Activated T-helper 17 cell treated with anti-CD3 and anti-CD28 coated beads, Interleukin-2, amount 50 U/mL, for 72 hours (primary cell): ENCODE measurements around the gene ARFGAP2. TPM values are rescaled to one million over a fixed set of nuclear protein-coding genes. Genes with fewer than 3 reads are reported as not detected.
"Not testable (repeated sequence)": the region's sequence is repeated elsewhere in the genome, so short reads cannot be mapped to it uniquely, and the experiment has no call there.

Source experiments
- ATAC-seq: fragments of 150-1000 bp; cut with Tn5 transposase; replicated peaks from 2 replicates; pipeline ENCODE4 v1.10.0; 2021; ENCODE audit warnings: mild to moderate bottlenecking, moderate library complexity
- H3K27ac Mint-ChIP-seq: one replicate; pipeline ENCODE4 v1.8.0; 2022; ENCODE audit warnings: mixed read lengths
- H3K27me3 Mint-ChIP-seq: one replicate; pipeline ENCODE4 v1.8.0; 2022; ENCODE audit warnings: mixed read lengths
- H3K36me3 Mint-ChIP-seq: one replicate; pipeline ENCODE4 v1.8.0; 2022; ENCODE audit warnings: low read depth, mild to moderate bottlenecking, mixed read lengths
- H3K4me1 Mint-ChIP-seq: one replicate; pipeline ENCODE4 v1.8.0; 2022; ENCODE audit warnings: mixed read lengths
- H3K4me3 Mint-ChIP-seq: one replicate; pipeline ENCODE4 v1.8.0; 2022; ENCODE audit warnings: mild to moderate bottlenecking, mixed read lengths
- H3K9me3 Mint-ChIP-seq: one replicate; pipeline ENCODE4 v1.8.0; 2022; ENCODE audit warnings: mixed read lengths
- total RNA-seq, 2 donors: library from RNA; stranded (reverse); gene quantifications; one replicate each; pipeline ENCODE4 v1.2.3, GENCODE V29; 2022

Gene ARFGAP2
- total RNA-seq, 2 donors from 2014 or later: 70.0 to 96.9 TPM

DNA sequence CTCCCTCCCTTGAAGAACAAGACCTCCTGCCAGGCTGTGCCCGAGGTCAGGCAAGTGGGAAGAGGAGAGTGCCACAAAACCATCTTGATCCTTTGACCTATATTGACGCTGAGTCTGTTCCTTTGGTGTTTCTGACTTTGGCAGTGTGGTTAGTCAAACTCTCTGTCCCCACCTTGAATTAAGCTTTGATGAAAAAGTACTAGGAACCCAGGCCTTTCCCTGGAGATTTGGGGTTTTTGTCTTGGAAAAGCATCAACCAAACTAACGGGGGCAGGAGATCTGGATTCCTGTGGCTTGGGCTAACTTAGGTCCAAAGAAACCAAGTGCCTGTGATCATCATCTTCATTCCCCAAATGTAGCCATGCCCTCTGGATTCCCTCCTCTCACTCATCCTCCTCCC lies 40.4 kb downstream of the ARFGAP2 start:
- Mint-ChIP-seq H3K27me3 (no peaks in the 10 kb centered on the region), H3K27ac (peak overlapping the region; percentile 50)

DNA sequence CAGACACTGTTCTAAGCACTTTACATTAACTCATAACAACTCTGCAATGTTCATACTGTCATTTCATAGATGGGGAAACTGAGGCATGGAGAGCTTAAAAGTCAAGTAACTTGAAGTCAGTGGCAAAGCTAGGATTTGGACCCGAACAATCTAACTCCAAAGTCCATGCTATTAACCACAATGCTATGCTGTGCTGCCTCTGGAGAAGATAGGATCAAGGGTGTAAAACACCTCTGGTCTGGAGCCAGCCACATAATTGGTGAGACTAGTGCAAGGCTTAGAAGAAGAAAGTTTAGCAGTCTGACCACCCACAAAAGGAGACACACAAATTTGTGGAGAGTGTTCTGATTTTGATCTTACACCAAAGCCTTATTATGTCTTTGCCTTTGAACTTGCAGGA lies 43.7 kb downstream of the ARFGAP2 start:
- Mint-ChIP-seq H3K4me3 (no peak overlapping the region), H3K36me3 (peaks cover 12% of the 10 kb centered on the region), H3K27me3 (no peaks in the 10 kb centered on the region), H3K4me1 (no peaks in the 10 kb centered on the region), H3K9me3 (no peaks in the 10 kb centered on the region), H3K27ac (no peak overlapping the region)
- ATAC-seq: no peak

More for the DNA sequence above, 40.4 kb downstream of the ARFGAP2 start:
- no peak overlapping the region for H3K4me3 Mint-ChIP-seq
- peaks cover 17% of the 10 kb centered on the region for H3K36me3 Mint-ChIP-seq
- H3K4me1 Mint-ChIP-seq: no peaks in the 10 kb centered on the region
- no peak for ATAC-seq
- no peaks in the 10 kb centered on the region for H3K9me3 Mint-ChIP-seq

DNA sequence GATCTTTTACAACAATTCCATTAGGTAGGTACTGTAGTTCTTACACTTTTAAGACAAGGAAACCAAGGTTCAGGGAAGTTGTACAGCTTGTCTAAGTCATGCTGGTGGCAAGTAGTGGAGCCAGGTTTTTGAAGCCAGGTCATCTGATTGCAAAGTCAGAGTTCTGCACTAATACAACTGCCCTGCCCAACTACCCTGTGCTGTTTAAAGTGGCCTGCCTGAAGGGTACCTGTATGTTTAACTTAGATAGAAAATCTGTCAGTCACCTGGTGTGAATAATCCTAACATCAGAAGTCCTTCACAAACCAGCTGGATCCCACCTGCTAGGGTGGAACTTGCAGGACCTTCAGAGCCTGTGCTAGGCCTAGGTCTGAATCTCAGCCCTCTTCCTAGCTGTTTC lies 44.2 kb downstream of the ARFGAP2 start:
- no peak overlapping the region for H3K4me3 Mint-ChIP-seq
- ATAC-seq: no peak
- no peak overlapping the region for H3K27ac Mint-ChIP-seq
- peaks cover 7% of the 10 kb centered on the region for H3K36me3 Mint-ChIP-seq
- no peaks in the 10 kb centered on the region for H3K9me3 Mint-ChIP-seq
- H3K27me3 Mint-ChIP-seq: no peaks in the 10 kb centered on the region
- no peaks in the 10 kb centered on the region for H3K4me1 Mint-ChIP-seq

DNA sequence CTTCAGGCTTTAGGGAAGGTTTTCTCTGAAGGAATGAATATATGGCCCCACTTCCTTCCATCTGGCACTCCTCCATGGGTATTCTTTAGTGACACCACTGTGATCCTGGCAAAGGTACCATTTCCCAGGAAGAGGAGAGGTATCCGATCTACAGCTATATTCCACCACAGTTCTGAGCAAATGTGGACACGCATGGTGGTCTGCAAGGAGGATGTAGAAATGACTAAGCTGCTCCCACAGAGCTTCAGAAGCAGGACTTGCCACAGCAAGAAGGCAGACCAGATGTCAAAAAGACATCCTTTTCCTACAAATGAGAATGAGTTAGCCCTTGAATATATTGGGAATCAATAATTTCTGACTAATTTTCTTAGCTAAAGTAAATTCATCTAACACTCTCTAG lies 45.5 kb downstream of the ARFGAP2 start:
- no peaks in the 10 kb centered on the region for H3K27me3 Mint-ChIP-seq
- no peaks in the 10 kb centered on the region for H3K9me3 Mint-ChIP-seq
- no peak overlapping the region for H3K4me3 Mint-ChIP-seq
- no peak overlapping the region for H3K27ac Mint-ChIP-seq
- H3K4me1 Mint-ChIP-seq: no peaks in the 10 kb centered on the region
- no peak for ATAC-seq
- no peaks in the 10 kb centered on the region for H3K36me3 Mint-ChIP-seq

DNA sequence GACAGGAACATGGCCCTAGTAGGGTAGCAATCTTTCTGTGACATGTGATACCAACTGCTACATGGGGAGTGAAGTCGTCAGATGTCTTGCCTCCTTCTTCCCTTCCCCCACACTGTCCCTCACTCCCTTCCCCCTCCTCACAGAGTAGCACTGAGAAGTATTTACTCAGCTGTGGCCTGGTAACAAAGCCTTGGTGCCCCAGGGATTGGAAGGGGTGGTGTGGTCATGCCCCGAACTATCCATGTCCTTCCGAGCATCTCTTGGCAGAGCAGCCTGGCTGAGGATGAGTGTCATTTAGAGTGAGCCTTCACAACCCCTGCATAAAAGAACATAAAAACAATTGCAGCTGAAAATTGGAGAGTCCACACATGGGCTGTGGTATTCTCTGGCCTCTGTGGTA lies 46.1 kb downstream of the ARFGAP2 start:
- no peak for ATAC-seq
- H3K4me3 Mint-ChIP-seq: no peak overlapping the region
- H3K36me3 Mint-ChIP-seq: no peaks in the 10 kb centered on the region
- H3K27me3 Mint-ChIP-seq: no peaks in the 10 kb centered on the region
- no peak overlapping the region for H3K27ac Mint-ChIP-seq
- H3K4me1 Mint-ChIP-seq: no peaks in the 10 kb centered on the region
- H3K9me3 Mint-ChIP-seq: no peaks in the 10 kb centered on the region

DNA sequence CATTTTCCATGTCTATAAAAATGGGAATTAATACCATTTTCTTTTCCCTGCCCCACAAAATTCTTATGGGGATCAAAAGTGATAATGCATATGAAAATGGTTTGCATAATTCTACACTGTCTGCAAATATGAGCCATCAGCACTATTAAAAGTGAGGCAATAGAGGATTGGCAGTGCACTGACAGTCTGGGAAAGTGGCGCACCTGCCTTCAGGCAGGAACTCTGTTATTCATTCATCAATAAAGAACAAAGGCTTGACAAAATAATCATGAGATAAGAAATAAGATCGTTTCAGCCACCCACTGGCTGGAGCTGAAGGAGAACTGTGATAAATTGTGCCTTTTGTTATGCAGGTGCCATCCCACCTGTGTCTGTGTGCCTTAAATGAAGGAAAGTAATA lies 49.5 kb downstream of the ARFGAP2 start:
- no peak for ATAC-seq
- Mint-ChIP-seq H3K27ac (no peak overlapping the region), H3K36me3 (no peaks in the 10 kb centered on the region), H3K9me3 (no peaks in the 10 kb centered on the region), H3K4me3 (no peak overlapping the region), H3K4me1 (no peaks in the 10 kb centered on the region), H3K27me3 (no peaks in the 10 kb centered on the region)

DNA sequence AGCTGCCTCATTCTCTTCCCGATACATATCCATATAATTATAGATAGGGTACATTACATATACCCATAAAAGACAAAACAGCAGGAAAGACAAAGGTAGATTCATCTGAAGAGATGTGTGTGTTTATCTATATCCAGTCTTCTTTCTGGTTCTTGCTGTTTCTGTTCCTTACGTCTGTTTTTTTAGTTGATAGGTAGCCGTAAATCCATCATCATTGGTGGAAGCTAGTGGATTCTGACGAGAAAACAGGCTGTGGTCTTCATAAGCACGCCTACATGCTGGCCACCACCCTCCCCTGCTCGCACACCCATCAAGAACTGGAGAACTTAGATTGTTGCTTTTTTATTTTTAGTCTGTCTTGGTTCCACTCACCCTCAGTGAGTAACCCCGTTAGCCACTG lies 51.6 kb downstream of the ARFGAP2 start:
- no peaks in the 10 kb centered on the region for H3K4me1 Mint-ChIP-seq
- H3K9me3 Mint-ChIP-seq: no peaks in the 10 kb centered on the region
- ATAC-seq: no peak
- no peaks in the 10 kb centered on the region for H3K27me3 Mint-ChIP-seq
- H3K36me3 Mint-ChIP-seq: no peaks in the 10 kb centered on the region
- H3K4me3 Mint-ChIP-seq: no peak overlapping the region
- no peak overlapping the region for H3K27ac Mint-ChIP-seq

DNA sequence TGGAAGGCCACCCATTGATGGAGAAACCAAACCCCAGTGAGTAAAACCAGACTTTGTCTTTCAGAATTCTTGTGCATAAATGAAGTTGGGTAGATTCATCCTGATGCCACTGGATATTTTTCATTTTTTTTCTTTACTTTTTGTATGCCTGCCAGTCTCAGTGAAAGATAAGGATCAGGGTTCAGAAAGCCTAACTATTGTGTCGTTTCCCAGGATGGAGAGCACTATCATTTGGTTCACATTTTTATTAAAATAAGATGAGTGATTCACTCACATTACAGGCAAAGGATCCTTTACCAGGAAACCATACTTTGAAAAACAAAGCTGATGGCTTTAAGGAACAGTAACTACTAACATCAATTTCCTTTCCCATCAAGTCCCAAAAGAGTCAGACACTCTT lies 52.0 kb downstream of the ARFGAP2 start:
- H3K27ac Mint-ChIP-seq: no peak overlapping the region
- no peak for ATAC-seq

DNA sequence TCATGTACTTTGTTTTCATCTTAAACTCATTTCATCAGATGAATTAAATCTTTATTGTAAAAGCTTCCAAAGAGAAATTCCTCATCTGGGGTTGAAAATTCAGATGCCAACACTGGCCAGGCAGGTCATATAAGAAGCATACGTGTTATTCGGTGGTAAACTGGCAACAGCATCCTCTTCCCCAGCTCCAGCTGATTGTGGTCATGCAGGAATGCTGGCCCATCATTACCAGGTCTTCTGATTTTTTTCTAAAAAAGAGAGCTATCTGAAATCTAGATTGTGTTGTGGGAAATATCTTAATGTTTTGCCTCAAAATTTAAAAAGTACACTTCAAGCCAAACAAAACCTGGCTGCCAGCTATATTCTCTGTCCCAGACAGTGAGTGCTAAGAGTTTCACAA lies 53.6 kb downstream of the ARFGAP2 start:
- ATAC-seq: no peak
- H3K4me1 Mint-ChIP-seq: no peaks in the 10 kb centered on the region
- no peaks in the 10 kb centered on the region for H3K36me3 Mint-ChIP-seq
- H3K27ac Mint-ChIP-seq: no peak overlapping the region
- no peak overlapping the region for H3K4me3 Mint-ChIP-seq
- H3K27me3 Mint-ChIP-seq: no peaks in the 10 kb centered on the region
- no peaks in the 10 kb centered on the region for H3K9me3 Mint-ChIP-seq

More for the DNA sequence above, 52.0 kb downstream of the ARFGAP2 start:
- no peaks in the 10 kb centered on the region for H3K9me3 Mint-ChIP-seq
- H3K27me3 Mint-ChIP-seq: no peaks in the 10 kb centered on the region
- no peak overlapping the region for H3K4me3 Mint-ChIP-seq
- H3K36me3 Mint-ChIP-seq: no peaks in the 10 kb centered on the region
- H3K4me1 Mint-ChIP-seq: no peaks in the 10 kb centered on the region

DNA sequence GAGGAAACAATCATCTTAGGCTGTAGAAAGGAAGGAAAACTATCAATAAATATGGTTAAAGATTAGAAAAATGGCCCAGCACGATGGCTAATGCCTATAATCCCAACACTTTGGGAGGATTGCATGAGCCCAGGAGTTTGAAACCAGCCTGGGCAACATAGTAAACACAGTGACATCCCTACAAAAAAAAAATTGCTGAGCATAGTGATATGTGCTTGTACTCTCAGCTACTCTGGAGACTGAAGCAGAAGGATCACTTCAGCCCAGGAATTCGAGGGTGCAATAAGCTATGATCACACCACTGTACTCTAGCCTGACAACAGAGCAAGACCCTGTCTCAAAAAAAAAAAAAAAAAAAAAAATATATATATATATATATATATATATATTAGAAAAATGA lies 54.9 kb downstream of the ARFGAP2 start:
- Mint-ChIP-seq H3K4me3 (no peak overlapping the region), H3K9me3 (no peaks in the 10 kb centered on the region), H3K27me3 (no peaks in the 10 kb centered on the region)

DNA sequence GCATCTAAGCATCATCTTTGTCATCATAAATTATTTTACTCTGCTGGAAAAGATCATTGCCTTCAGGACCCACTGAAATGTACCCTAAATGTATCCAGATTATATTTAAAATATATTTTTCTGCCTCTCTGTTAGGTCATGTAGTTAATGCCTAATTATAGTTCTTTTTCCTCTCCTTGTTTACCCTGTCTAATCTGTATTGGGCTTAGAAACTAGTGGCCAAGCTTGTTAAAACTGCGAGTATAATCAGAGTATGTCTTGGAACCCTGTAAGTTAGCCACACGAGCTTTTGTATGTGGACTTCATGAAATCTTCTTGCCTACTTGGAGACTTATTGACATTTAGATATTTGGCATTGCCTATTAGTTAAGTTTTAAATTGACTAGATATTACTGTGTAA lies 55.6 kb downstream of the ARFGAP2 start:
- no peak for ATAC-seq
- Mint-ChIP-seq H3K27ac (no peak overlapping the region), H3K4me1 (no peaks in the 10 kb centered on the region), H3K4me3 (no peak overlapping the region), H3K36me3 (no peaks in the 10 kb centered on the region), H3K27me3 (no peaks in the 10 kb centered on the region), H3K9me3 (no peaks in the 10 kb centered on the region)

More for the DNA sequence above, 54.9 kb downstream of the ARFGAP2 start:
- Mint-ChIP-seq H3K36me3 (no peaks in the 10 kb centered on the region), H3K4me1 (no peaks in the 10 kb centered on the region), H3K27ac (no peak overlapping the region)
- ATAC-seq: no peak

DNA sequence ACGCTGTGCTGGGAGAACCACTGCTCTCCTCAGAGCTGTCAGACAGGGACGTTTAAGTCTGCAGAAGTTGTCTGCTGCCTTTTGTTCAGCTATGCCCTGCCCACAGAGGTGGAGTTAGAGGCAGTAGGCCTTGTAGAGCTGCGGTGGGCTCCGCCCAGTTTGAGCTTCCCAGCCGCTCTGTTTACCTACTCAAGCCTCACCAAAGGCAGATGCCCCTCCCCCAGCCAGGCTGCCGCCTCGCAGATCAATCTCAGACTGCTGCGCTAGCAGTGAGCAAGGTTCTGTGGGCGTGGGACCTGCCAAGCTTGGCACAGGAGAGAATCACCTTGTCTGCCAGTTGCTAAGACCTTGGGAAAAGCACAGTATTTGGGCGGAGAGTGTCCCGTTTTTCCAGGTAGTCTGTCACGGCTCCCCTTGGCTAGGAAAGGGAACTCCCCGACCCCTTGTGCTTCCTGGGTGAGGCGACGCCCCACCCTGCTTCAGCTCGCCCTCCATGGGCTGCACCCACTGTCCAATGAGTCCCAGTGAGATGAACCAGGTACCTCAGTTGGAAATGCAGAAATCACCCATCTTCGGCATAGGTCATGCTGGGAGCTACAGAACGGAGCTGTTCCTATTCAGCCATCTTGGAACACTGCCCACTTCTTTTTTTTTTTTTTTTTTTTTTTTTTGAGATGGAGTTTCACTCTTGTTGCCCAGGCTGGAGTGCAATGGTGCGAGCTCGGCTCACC lies 57.6 kb downstream of the ARFGAP2 start:
- H3K4me1 Mint-ChIP-seq, H3K4me3 Mint-ChIP-seq, H3K36me3 Mint-ChIP-seq, H3K27ac Mint-ChIP-seq, H3K27me3 Mint-ChIP-seq, H3K9me3 Mint-ChIP-seq, ATAC-seq: not testable (repeated sequence)

Other genes starting within 250 kb of the ARFGAP2 start
- gene CSTPP1, start 240.1 kb downstream of the ARFGAP2 start, total RNA-seq: 10 to 100 TPM; 15.2 to 19.4 TPM
- 1 to 10 TPM; 3.2 to 3.5 TPM for gene PACSIN3, start 9.6 kb upstream of the ARFGAP2 start, total RNA-seq
- 100 to 1,000 TPM; 202 to 335 TPM for gene DDB2, start 38.1 kb upstream of the ARFGAP2 start, total RNA-seq
- gene ACP2, start 71.9 kb upstream of the ARFGAP2 start, total RNA-seq: 10 to 100 TPM; 11.1 to 14.8 TPM
- gene NR1H3, start 81.1 kb upstream of the ARFGAP2 start, total RNA-seq: 10 to 100 TPM in 1 of 2 donors, 1 to 10 TPM in 1; 7.5 to 12.4 TPM
- 100 to 1,000 TPM in 1 of 2 donors, 10 to 100 TPM in 1; 60.1 to 112 TPM for gene MADD, start 93.3 kb upstream of the ARFGAP2 start, total RNA-seq
- not detected for gene MYBPC3, start 175.8 kb upstream of the ARFGAP2 start, total RNA-seq
- gene SPI1, start 201.7 kb upstream of the ARFGAP2 start, total RNA-seq: under 1 TPM in 1 of 2 donors, not detected in 1; 0.21 TPM
- gene SLC39A13, start 231.7 kb upstream of the ARFGAP2 start, total RNA-seq: 10 to 100 TPM; 16.1 to 17.5 TPM
- 100 to 1,000 TPM; 109 to 174 TPM for gene PSMC3, start 249.6 kb upstream of the ARFGAP2 start, total RNA-seq